HepG2 (cell line): ENCODE data around the gene MYH7. TPM values are rescaled to one million over a fixed set of nuclear protein-coding genes. Genes with fewer than 3 reads are reported as not detected.
A peak's percentile ranks its signal among the peaks of the same experiment; 100 is the strongest.

Source experiments
- DMAP1 ChIP-seq: IDR thresholded peaks from 2 replicates; pipeline ENCODE4 v1.6.1; 2016
- FOXA3 ChIP-seq: IDR thresholded peaks from 2 replicates; pipeline ENCODE4 v1.6.1; 2016; ENCODE audit warnings: missing genetic modification reagents, missing compliant biosample characterization
- FOXK2 ChIP-seq: fragments of 450-650 bp; IDR thresholded peaks from 2 replicates; pipeline ENCODE4 v1.6.1; 2016
- GMEB1 ChIP-seq: sonication (generic); formaldehyde crosslinking; IDR thresholded peaks from 2 replicates; pipeline ENCODE4 v1.5.1; 2020; ENCODE audit warnings: missing genetic modification reagents, mild to moderate bottlenecking, borderline replicate concordance
- GTF3A ChIP-seq: sonication (generic); formaldehyde crosslinking; conservative IDR thresholded peaks from 2 replicates; pipeline ENCODE4 v1.4.0; 2020; ENCODE audit warnings: mild to moderate bottlenecking, missing genetic modification reagents
- MBNL3 ChIP-seq: fragments of 250-450 bp; sonication (Bioruptor Pico); conservative IDR thresholded peaks from 2 replicates; pipeline ENCODE4 v1.8.0; 2022; ENCODE audit warnings: mild to moderate bottlenecking, inconsistent platforms
- MNT ChIP-seq: fragments of 450-650 bp; IDR thresholded peaks from 2 replicates; pipeline ENCODE4 v1.6.1; 2016
- MTERF4 ChIP-seq: sonication (generic); formaldehyde crosslinking; IDR thresholded peaks from 2 replicates; pipeline ENCODE4 v1.8.0; 2023; ENCODE audit warnings: mild to moderate bottlenecking, missing genetic modification reagents
- MTF1 ChIP-seq: sonication (generic); formaldehyde crosslinking; IDR thresholded peaks from 2 replicates; pipeline ENCODE4 v1.5.0; 2020; ENCODE audit warnings: missing genetic modification reagents
- MYNN ChIP-seq: sonication (generic); formaldehyde crosslinking; IDR thresholded peaks from 2 replicates; pipeline ENCODE4 v1.4.0; 2020; ENCODE audit warnings: mild to moderate bottlenecking, low read depth, missing genetic modification reagents
- NFKB2 ChIP-seq: sonication (generic); formaldehyde crosslinking; IDR thresholded peaks from 2 replicates; pipeline ENCODE4 v1.4.0; 2020; ENCODE audit warnings: missing genetic modification reagents, borderline replicate concordance
- PAWR ChIP-seq: sonication (generic); formaldehyde crosslinking; IDR thresholded peaks from 2 replicates; pipeline ENCODE4 v1.4.0; 2020; ENCODE audit warnings: missing genetic modification reagents, mild to moderate bottlenecking, borderline replicate concordance
- SAFB2 ChIP-seq: sonication (generic); formaldehyde crosslinking; IDR thresholded peaks from 2 replicates; pipeline ENCODE4 v1.5.1; 2020; ENCODE audit warnings: missing genetic modification reagents, low read depth, mild to moderate bottlenecking, borderline replicate concordance
- ZFYVE20 ChIP-seq: sonication (generic); formaldehyde crosslinking; IDR thresholded peaks from 2 replicates; pipeline ENCODE4 v1.8.0; 2023; ENCODE audit warnings: low read depth, mild to moderate bottlenecking, moderate library complexity, missing genetic modification reagents, borderline replicate concordance
- ZNF629 ChIP-seq: sonication (generic); formaldehyde crosslinking; conservative IDR thresholded peaks from 2 replicates; pipeline ENCODE4 v1.5.0; 2020; ENCODE audit warnings: missing genetic modification reagents
- ZNF652 ChIP-seq: IDR thresholded peaks from 2 replicates; pipeline ENCODE4 v1.6.1; 2016; ENCODE audit warnings: low read depth, borderline replicate concordance
- polyA plus RNA-seq, 8 experiments: library from polyadenylated mRNA; depleted of rRNA in 3 of 8; stranded (reverse) in 7 of 8; unstranded in 1 of 8; fragments of >200 nt; fragmentation: Illumina TruSeq in 4 of 8; extraction: Trizol in 4 of 8; gene quantifications; 2 replicates each; pipeline versions ENCODE4 v1.2.1 to v1.2.3, GENCODE V29; 2011 to 2016; ENCODE audit warnings: low read depth in 4 of 8, missing spikeins in 1 of 8, mixed read lengths in 1 of 8; ENCODE audit not compliant: insufficient read depth in 1 of 8
- total RNA-seq, 5 experiments: library from RNA; depleted of rRNA; stranded (reverse); fragments of >200 nt; fragmentation: Illumina TruSeq; extraction: Trizol; gene quantifications; 2 replicates each; pipeline ENCODE4 v1.2.3, GENCODE V29; 2016; ENCODE audit warnings: low read depth in 1 of 5
- TF ChIP-seq, protein P1 (sequence below): sonication (generic); formaldehyde crosslinking; IDR thresholded peaks from 2 replicates; pipeline ENCODE4 v1.4.0; 2020; ENCODE audit warnings: mild to moderate bottlenecking, missing genetic modification reagents, borderline replicate concordance

Gene MYH7
- total and polyA plus RNA-seq, 2 of the 13 experiments (the other 11 are each of a cell fraction or from before 2014, with no cell fraction given), result 0.04 TPM; not detected in 1

DNA sequence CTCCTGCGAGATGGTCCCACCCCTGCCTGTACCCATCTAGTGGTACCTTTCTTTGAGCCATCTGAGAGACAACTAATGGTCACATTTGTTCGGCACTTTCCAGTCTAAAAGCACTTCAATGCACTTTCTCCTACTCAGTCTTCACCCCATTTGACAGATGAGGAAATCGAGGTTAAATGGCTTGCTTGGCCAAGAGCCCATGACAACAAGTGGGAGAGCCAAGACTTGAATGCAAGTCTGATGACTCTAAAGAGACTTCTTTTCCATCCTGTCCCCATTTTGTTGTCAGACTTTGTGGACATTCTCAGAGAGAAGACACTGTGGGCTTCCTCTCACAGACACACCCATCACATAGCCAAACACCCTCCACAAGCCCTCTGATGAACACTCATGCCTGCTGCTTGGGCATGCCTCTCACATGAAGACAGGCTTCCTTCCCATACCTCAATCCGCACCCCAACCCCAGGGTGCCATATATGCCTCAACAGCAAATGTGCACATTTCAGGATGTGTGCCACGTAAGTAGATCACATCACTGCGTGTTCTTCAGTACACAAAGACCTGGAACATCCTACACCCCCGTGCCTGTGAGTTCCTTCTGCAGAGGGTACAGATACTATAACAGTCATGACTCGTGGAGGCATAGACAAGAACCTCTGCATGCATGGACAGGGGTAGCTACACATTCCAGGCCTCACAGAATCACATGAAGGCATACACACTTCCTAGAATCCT, 805 bp downstream of the MYH7 start (continued):
- TF ChIP-seq GMEB1 (CRISPR knock-in tag), result no peak
- no peak for TF ChIP-seq MNT
- no peak for TF ChIP-seq SAFB2 (CRISPR knock-in tag)
- TF ChIP-seq MYNN (CRISPR knock-in tag), result no peak
- TF ChIP-seq MTF1 (CRISPR knock-in tag), result no peak
- TF ChIP-seq ZNF629 (CRISPR knock-in tag), result peak; percentile 61
- TF ChIP-seq MBNL3 (CRISPR knock-in tag), result no peak
- TF ChIP-seq, protein P1, sequence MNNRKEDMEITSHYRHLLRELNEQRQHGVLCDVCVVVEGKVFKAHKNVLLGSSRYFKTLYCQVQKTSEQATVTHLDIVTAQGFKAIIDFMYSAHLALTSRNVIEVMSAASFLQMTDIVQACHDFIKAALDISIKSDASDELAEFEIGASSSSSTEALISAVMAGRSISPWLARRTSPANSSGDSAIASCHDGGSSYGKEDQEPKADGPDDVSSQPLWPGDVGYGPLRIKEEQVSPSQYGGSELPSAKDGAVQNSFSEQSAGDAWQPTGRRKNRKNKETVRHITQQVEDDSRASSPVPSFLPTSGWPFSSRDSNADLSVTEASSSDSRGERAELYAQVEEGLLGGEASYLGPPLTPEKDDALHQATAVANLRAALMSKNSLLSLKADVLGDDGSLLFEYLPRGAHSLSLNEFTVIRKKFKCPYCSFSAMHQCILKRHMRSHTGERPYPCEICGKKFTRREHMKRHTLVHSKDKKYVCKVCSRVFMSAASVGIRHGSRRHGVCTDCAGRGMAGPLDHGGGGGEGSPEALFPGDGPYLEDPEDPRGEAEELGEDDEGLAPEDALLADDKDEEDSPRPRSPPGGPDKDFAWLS (CRISPR knock-in tag), result no peak
- TF ChIP-seq ZFYVE20, result no peak
- TF ChIP-seq DMAP1 (CRISPR knock-in tag), result no peak
- no peak for TF ChIP-seq FOXA3 (CRISPR knock-in tag)
- TF ChIP-seq MTERF4 (CRISPR knock-in tag), result no peak
- no peak for TF ChIP-seq FOXK2
- no peak for TF ChIP-seq PAWR
- TF ChIP-seq GTF3A (CRISPR knock-in tag), result no peak
- TF ChIP-seq ZNF652 (CRISPR knock-in tag), result no peak
- no peak for TF ChIP-seq NFKB2 (CRISPR knock-in tag)
